ENCODE data around the gene OR8K1. TPM values are rescaled to one million over a fixed set of nuclear protein-coding genes. Genes with fewer than 3 reads are reported as not detected.

The OR8K1 gene
- polyA plus RNA-seq: not detected
- long read RNA-seq, donor 1: 0 reads
- long read RNA-seq, donor 2: 0 reads
- long read RNA-seq, donor 3: 0 reads
- long read RNA-seq, donor 4: 0 reads
- long read RNA-seq, donor 5: 0 reads
- long read RNA-seq, donor 6: 0 reads
- long read RNA-seq, donor 7: 0 reads
- long read RNA-seq, donor 8: 0 reads
- long read RNA-seq, donor 9: 0 reads
- long read RNA-seq, donor 10: 0 reads
- long read RNA-seq, donor 11: 0 reads

DNA sequence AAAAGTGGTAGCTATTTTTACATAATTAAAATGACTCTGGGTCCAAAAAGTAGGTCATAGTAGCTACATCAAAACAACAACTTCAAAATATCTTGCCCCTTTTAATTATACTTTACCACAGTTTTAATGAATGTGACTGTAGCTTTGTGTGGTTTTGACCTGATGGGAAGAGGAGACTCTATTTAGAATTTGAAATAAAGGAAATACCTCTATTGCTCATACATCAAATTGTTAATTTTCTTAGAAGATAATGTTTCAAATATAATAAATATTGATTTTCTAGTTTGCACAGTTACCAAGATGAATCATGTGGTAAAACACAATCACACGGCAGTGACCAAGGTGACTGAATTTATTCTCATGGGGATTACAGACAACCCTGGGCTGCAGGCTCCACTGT, at the start of gene OR8K1:
TSS of gene OR8K1 (plus strand) at position 301 of the 400 bp plus-strand sequence. CDS start at position 301, 0 bp downstream.
- Histone ChIP-seq H3K9me3 (ENCODE audit: control insufficient read depth, low read depth, low read length) (no peaks in the 10 kb centered on the region), H3K4me3 (ENCODE audit: low read length) (no peak within 1 kb of the TSS), H3K27me3 (ENCODE audit: control insufficient read depth, insufficient read depth, low read length) (no peaks in the 10 kb centered on the region), H3K27ac (ENCODE audit: low read length) (no peak within 1 kb of the TSS), H3K36me3 (ENCODE audit: control insufficient read depth, insufficient read depth, low read length) (no peaks in the 10 kb centered on the region), H3K4me1 (ENCODE audit: control insufficient read depth, insufficient read depth, low read length) (no peaks in the 10 kb centered on the region)
- no CpG with 5 or more reads among the region's 1 CpG for WGBS (ENCODE audit: insufficient coverage, low lambda C conversion rate)
- no peak for DNase-seq

DNA sequence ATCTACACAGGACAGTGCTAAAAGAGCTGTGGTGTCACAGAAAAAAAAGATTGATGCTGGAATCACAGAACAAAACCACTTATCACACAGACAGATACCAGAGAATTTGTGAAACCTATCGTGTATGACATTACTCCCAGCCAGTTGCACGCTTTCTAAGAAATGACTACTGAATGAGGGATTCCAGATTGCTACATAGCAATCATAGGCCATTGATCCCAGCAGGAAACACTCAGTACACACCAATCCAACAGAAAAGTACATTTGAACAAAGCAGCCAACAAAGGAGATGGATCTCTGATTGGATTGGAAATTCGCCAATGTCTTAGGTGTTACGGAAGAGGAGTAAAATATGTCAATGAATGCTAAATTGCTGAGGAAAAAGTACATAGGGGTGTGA, 48.9 kb upstream of the OR8K1 start:
- no peaks in the 10 kb centered on the region for H3K36me3 ChIP-seq (ENCODE audit: control insufficient read depth, insufficient read depth, low read length)
- 95% methylated on average over 2 of the region's 4 CpGs for WGBS (ENCODE audit: insufficient coverage, low lambda C conversion rate)
- no peak overlapping the region for H3K4me3 ChIP-seq (ENCODE audit: low read length)
- H3K27me3 ChIP-seq (ENCODE audit: control insufficient read depth, insufficient read depth, low read length): no peaks in the 10 kb centered on the region
- H3K27ac ChIP-seq (ENCODE audit: low read length): no peak overlapping the region
- DNase-seq: no peak
- no peaks in the 10 kb centered on the region for H3K4me1 ChIP-seq (ENCODE audit: control insufficient read depth, insufficient read depth, low read length)
- no peaks in the 10 kb centered on the region for H3K9me3 ChIP-seq (ENCODE audit: control insufficient read depth, low read depth, low read length)

DNA sequence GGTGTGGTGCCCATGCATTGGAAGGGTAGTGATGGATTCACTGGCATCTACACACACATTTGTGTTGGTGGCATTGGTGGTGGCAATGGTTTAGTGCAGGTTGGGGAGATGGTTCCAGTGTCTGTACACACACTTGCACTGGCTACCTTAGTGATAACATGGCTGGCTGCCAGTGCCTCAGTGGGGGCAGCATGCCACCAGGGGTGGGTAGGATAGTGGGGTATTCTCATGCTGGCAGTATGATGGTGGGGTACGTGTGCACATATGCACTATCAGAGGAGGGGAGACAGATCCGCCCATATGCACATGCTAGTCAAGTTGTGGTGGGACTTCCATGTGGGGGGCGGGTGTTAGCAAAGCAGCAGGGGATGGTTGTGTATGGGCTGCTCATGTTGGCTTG, 38.0 kb upstream of the OR8K1 start:
- DNase-seq: no peak
- Histone ChIP-seq H3K4me1 (ENCODE audit: control insufficient read depth, insufficient read depth, low read length) (no peaks in the 10 kb centered on the region), H3K4me3 (ENCODE audit: low read length) (no peak overlapping the region), H3K36me3 (ENCODE audit: control insufficient read depth, insufficient read depth, low read length) (no peaks in the 10 kb centered on the region), H3K27ac (ENCODE audit: low read length) (no peak overlapping the region), H3K27me3 (ENCODE audit: control insufficient read depth, insufficient read depth, low read length) (no peaks in the 10 kb centered on the region), H3K9me3 (ENCODE audit: control insufficient read depth, low read depth, low read length) (no peaks in the 10 kb centered on the region)
- WGBS (ENCODE audit: insufficient coverage, low lambda C conversion rate): no CpG with 5 or more reads among the region's 3 CpGs

DNA sequence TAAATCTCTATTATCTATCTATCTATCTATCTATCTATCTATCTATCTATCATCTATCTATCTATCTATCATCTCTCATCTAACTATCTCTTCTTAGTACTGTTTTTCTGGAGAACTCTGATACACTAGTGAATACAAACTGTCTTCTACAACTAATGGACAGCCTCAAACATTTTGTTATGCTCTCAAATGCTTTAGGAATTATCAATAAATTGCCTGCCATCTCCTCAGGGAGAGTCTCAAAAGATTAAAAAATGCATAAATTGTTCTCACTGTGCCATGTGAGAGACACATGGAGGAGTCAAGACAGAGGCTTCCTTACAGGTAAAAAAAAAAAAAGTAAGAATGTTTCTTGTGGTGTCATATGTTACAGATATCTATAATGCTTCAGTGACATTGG, 31.0 kb upstream of the OR8K1 start, which contains the start of gene OR8K3:
TSS of gene OR8K3 (plus strand) at position 301 of the 400 bp plus-strand sequence. CDS start 3,163 bp downstream, outside the sequence.
- no peak within 1 kb of the TSS for H3K4me3 ChIP-seq (ENCODE audit: low read length)
- H3K36me3 ChIP-seq (ENCODE audit: control insufficient read depth, insufficient read depth, low read length): no peaks in the 10 kb centered on the region
- no peaks in the 10 kb centered on the region for H3K4me1 ChIP-seq (ENCODE audit: control insufficient read depth, insufficient read depth, low read length)
- H3K27me3 ChIP-seq (ENCODE audit: control insufficient read depth, insufficient read depth, low read length): no peaks in the 10 kb centered on the region
- no peak for DNase-seq
- no peak within 1 kb of the TSS for H3K27ac ChIP-seq (ENCODE audit: low read length)
- no peaks in the 10 kb centered on the region for H3K9me3 ChIP-seq (ENCODE audit: control insufficient read depth, low read depth, low read length)

DNA sequence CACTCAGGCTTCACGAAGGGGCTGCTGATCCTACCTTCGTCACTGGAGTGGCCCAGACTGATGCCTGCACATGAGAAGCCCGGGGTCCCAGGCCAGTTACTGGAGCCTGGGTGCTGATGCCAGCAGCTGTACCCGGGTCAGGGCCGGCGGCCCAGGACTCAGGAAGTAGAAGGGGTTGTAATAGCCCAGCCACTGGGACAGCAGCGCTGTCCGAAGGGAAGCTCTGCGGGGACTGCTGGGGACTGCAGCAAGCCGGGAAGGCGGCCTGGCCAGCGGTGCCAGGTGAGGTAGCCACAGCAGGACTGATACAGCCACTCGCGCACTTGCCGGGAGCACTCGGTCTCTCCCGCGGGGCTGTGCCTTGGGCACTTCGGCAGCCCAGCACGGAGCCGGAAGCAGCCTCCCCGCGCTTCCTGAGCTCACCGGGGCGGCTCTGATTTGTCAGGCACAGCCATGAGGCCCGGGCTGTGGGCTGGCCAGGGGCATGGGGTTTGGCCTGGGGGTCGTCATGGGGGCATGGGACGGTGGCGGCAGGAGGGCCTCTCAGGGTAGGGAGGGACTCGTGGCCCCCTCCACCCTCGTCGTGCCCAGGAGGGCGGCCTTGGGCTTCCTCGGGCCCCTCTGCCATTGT, 13.9 kb upstream of the OR8K1 start:
- no peaks in the 10 kb centered on the region for H3K4me1 ChIP-seq (ENCODE audit: control insufficient read depth, insufficient read depth, low read length)
- H3K36me3 ChIP-seq (ENCODE audit: control insufficient read depth, insufficient read depth, low read length): no peaks in the 10 kb centered on the region
- no peaks in the 10 kb centered on the region for H3K27me3 ChIP-seq (ENCODE audit: control insufficient read depth, insufficient read depth, low read length)
- no CpG with 5 or more reads among the region's 34 CpGs for WGBS (ENCODE audit: insufficient coverage, low lambda C conversion rate)
- H3K9me3 ChIP-seq (ENCODE audit: control insufficient read depth, low read depth, low read length): peaks cover 7% of the 10 kb centered on the region
- H3K4me3 ChIP-seq (ENCODE audit: low read length): no peak overlapping the region
- H3K27ac ChIP-seq (ENCODE audit: low read length): no peak overlapping the region
- DNase-seq: no peak

DNA sequence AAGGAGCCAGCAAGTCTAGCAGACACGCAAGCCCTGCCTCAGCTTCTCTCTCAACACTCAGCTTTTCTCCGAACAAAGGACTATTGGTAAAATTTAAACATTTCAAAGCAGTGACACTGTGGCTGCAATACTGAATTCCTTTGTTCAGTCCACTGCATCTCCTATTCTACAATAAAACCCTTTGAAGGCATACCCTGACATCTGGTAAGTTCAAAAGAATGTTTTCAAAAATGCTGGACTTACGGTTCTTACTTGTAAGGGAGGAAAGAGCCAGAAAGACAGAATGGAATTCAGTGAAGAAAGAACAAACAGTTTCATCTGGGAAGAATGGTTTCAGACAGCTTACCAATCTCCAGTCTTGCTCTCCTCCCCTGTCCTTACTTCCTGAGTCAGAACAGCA, 12.7 kb upstream of the OR8K1 start:
- Histone ChIP-seq H3K4me3 (ENCODE audit: low read length) (no peak overlapping the region), H3K27me3 (ENCODE audit: control insufficient read depth, insufficient read depth, low read length) (no peaks in the 10 kb centered on the region), H3K36me3 (ENCODE audit: control insufficient read depth, insufficient read depth, low read length) (no peaks in the 10 kb centered on the region), H3K9me3 (ENCODE audit: control insufficient read depth, low read depth, low read length) (peaks cover 7% of the 10 kb centered on the region), H3K27ac (ENCODE audit: low read length) (no peak overlapping the region), H3K4me1 (ENCODE audit: control insufficient read depth, insufficient read depth, low read length) (no peaks in the 10 kb centered on the region)
- DNase-seq: no peak
- no CpG with 5 or more reads among the region's 3 CpGs for WGBS (ENCODE audit: insufficient coverage, low lambda C conversion rate)

DNA sequence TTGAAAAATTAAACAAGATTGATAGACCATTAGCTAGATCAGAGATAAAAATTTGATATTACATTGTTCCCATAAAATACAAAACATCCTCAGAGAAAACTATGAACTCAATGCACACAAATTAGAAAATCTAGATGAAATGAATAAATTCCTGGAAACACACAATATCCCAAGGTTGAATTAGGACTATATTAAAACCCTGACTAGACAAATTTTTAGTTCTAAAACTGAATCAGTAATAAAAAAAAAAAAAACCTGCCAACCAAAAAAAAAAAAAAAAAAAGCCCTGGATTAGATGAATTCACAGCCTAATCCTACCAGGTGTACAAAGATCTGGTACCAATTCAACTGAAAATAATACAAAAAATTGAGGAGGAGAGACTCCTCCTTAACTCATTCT, 5.5 kb upstream of the OR8K1 start:
- Histone ChIP-seq H3K36me3 (ENCODE audit: control insufficient read depth, insufficient read depth, low read length) (no peaks in the 10 kb centered on the region), H3K4me3 (ENCODE audit: low read length) (no peak overlapping the region), H3K4me1 (ENCODE audit: control insufficient read depth, insufficient read depth, low read length) (no peaks in the 10 kb centered on the region), H3K9me3 (ENCODE audit: control insufficient read depth, low read depth, low read length) (no peaks in the 10 kb centered on the region), H3K27me3 (ENCODE audit: control insufficient read depth, insufficient read depth, low read length) (no peaks in the 10 kb centered on the region), H3K27ac (ENCODE audit: low read length) (no peak overlapping the region)
- no peak for DNase-seq

DNA sequence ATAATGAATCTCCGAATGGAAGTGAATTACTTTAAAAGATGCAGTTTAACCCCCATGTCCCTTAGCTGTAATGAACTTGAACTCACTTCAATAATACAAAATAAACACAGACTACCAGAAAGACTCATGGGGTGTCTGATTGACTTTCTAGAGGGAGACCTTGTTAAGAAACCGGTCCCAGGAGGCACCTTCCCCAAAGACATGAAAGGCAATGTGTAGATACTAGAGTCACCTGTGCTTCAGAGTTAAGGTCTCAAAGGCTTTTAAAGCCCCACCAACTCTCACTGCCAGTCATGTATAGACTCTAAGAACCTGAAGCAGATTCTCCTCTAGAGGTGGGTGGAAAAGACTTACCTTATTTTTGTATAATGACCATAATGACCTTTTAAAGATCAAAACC, 8.2 kb downstream of the OR8K1 start, which contains the start of gene OR8J1:
TSS of gene OR8J1 (plus strand) at position 301 of the 400 bp plus-strand sequence. CDS start 5,956 bp downstream, outside the sequence.
- Histone ChIP-seq H3K9me3 (ENCODE audit: control insufficient read depth, low read depth, low read length) (no peaks in the 10 kb centered on the region), H3K27ac (ENCODE audit: low read length) (no peak within 1 kb of the TSS), H3K4me1 (ENCODE audit: control insufficient read depth, insufficient read depth, low read length) (no peaks in the 10 kb centered on the region), H3K4me3 (ENCODE audit: low read length) (no peak within 1 kb of the TSS), H3K27me3 (ENCODE audit: control insufficient read depth, insufficient read depth, low read length) (no peaks in the 10 kb centered on the region), H3K36me3 (ENCODE audit: control insufficient read depth, insufficient read depth, low read length) (no peaks in the 10 kb centered on the region)
- no CpG with 5 or more reads among the region's 2 CpGs for WGBS (ENCODE audit: insufficient coverage, low lambda C conversion rate)
- no peak for DNase-seq

DNA sequence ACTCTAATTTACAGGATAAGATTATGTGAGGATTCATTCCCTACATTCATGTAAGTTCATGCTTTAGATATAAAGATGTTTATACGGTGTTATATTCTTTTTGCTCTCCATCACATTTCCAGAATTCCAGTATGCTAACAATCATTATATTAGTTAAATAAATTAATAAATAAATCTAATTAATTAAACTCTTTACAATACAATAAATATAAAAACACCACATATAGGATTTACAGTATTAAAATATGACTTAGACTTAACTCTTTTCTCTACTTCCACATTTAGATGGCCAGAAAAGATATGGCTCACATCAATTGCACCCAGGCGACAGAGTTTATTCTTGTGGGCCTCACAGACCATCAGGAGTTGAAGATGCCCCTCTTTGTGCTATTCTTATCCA, 29.5 kb downstream of the OR8K1 start, which contains the start of gene OR8U1:
TSS of gene OR8U1 (plus strand) at position 301 of the 400 bp plus-strand sequence. CDS start at position 301, 0 bp downstream.
- DNase-seq: no peak
- Histone ChIP-seq H3K4me1 (ENCODE audit: control insufficient read depth, insufficient read depth, low read length) (no peaks in the 10 kb centered on the region), H3K4me3 (ENCODE audit: low read length) (no peak within 1 kb of the TSS), H3K27ac (ENCODE audit: low read length) (no peak within 1 kb of the TSS), H3K36me3 (ENCODE audit: control insufficient read depth, insufficient read depth, low read length) (no peaks in the 10 kb centered on the region), H3K9me3 (ENCODE audit: control insufficient read depth, low read depth, low read length) (no peaks in the 10 kb centered on the region), H3K27me3 (ENCODE audit: control insufficient read depth, insufficient read depth, low read length) (no peaks in the 10 kb centered on the region)
- 86% methylated on average over 1 of the region's 2 CpGs for WGBS (ENCODE audit: insufficient coverage, low lambda C conversion rate)

DNA sequence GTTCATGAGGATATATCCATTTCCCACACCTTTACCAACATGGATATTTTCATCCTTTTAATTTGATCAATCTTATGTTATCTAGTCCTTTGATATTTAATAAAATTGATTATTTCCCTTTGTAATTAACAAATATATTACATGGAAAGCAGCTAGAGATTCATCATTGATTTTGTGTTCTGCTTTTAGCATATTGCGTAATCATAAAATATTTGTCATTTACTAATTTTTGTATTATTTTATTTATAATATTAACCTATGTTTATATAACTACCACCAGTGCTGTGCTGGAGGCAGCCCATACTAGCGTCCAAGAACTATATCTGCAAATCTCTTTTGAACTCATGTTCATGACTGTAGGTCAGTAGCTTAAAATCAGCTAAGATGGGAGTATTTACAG, 34.3 kb downstream of the OR8K1 start:
- Histone ChIP-seq H3K4me1 (ENCODE audit: control insufficient read depth, insufficient read depth, low read length) (no peaks in the 10 kb centered on the region), H3K27ac (ENCODE audit: low read length) (no peak overlapping the region), H3K9me3 (ENCODE audit: control insufficient read depth, low read depth, low read length) (no peaks in the 10 kb centered on the region), H3K36me3 (ENCODE audit: control insufficient read depth, insufficient read depth, low read length) (no peaks in the 10 kb centered on the region), H3K27me3 (ENCODE audit: control insufficient read depth, insufficient read depth, low read length) (no peaks in the 10 kb centered on the region), H3K4me3 (ENCODE audit: low read length) (no peak overlapping the region)
- WGBS (ENCODE audit: insufficient coverage, low lambda C conversion rate): 100% methylated on average over 1 of the region's 2 CpGs
- DNase-seq: no peak

DNA sequence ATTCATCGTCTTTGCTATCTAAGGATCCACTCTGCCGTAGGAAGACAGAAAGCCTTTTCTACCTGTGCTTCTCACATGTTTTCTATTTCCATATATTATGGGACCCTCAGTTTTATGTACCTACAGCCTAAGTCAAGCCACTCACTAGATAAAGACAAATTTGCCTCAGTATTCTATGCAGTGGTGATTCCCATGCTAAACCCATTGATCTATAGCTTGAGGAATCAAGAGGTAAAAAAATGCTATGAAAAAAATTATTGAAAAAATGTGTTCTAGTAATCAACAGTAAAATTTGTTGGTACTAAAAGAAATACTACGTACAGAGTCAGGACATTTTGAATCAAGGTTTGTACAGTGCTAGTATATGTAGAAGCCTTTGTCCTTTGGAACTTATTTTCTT, 48.5 kb downstream of the OR8K1 start:
- peak in 1 of 2 donors; percentile 56 for DNase-seq
- H3K4me3 ChIP-seq (ENCODE audit: low read length): no peak overlapping the region
- H3K4me1 ChIP-seq (ENCODE audit: control insufficient read depth, insufficient read depth, low read length): peaks cover 14% of the 10 kb centered on the region
- WGBS (ENCODE audit: insufficient coverage, low lambda C conversion rate): 67% methylated on average over 1 of the region's 3 CpGs
- H3K36me3 ChIP-seq (ENCODE audit: control insufficient read depth, insufficient read depth, low read length): no peaks in the 10 kb centered on the region
- H3K27me3 ChIP-seq (ENCODE audit: control insufficient read depth, insufficient read depth, low read length): no peaks in the 10 kb centered on the region
- H3K9me3 ChIP-seq (ENCODE audit: control insufficient read depth, low read depth, low read length): no peaks in the 10 kb centered on the region
- H3K27ac ChIP-seq (ENCODE audit: low read length): peak overlapping the region; percentile 74
